ENCODE results near the gene MRE11.
"Not testable (repeated sequence)": the region's sequence is repeated elsewhere in the genome, so short reads cannot be mapped to it uniquely, and the experiment has no call there.

The MRE11 gene

GRCh38 chr11:94376841-94377240 is 116.8 kb downstream of the MRE11 start:
- no peak overlapping the region for H3K27ac ChIP-seq
- TF ChIP-seq, protein P1, sequence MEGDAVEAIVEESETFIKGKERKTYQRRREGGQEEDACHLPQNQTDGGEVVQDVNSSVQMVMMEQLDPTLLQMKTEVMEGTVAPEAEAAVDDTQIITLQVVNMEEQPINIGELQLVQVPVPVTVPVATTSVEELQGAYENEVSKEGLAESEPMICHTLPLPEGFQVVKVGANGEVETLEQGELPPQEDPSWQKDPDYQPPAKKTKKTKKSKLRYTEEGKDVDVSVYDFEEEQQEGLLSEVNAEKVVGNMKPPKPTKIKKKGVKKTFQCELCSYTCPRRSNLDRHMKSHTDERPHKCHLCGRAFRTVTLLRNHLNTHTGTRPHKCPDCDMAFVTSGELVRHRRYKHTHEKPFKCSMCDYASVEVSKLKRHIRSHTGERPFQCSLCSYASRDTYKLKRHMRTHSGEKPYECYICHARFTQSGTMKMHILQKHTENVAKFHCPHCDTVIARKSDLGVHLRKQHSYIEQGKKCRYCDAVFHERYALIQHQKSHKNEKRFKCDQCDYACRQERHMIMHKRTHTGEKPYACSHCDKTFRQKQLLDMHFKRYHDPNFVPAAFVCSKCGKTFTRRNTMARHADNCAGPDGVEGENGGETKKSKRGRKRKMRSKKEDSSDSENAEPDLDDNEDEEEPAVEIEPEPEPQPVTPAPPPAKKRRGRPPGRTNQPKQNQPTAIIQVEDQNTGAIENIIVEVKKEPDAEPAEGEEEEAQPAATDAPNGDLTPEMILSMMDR (IDR thresholded peaks at IDR 0.05; ENCODE audit: low read depth, low read length) = no peak
- no peaks in the 10 kb centered on the region for H3K27me3 ChIP-seq (ENCODE audit: insufficient read depth, low read depth, severe bottlenecking)
- H3K36me3 ChIP-seq = no peaks in the 10 kb centered on the region
- DNase-seq = no peak
- H3K9me3 ChIP-seq (ENCODE audit: severe bottlenecking) = no peaks in the 10 kb centered on the region
- H3K4me3 ChIP-seq (ENCODE audit: low read depth, low read length) = no peak overlapping the region

DNA sequence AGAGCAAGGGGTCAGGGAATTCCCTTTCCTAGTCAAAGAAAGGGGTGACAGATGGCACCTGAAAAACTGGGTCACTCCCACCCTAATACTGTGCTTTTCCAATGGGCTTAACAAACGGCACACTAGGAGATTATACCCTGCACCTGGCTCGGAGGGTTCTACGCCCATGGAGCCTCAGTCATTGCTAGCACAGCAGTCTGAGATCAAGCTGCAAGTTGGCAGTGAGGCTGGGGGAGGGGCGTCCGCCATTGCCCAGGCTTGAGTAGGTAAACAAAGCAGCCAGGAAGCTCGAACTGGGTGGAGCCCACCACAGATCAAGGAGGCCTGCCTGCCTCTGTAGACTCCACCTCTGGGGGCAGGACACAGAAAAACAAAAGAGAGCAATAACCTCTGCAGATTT is 123.1 kb downstream of the MRE11 start:
- not testable (repeated sequence) for H3K27ac ChIP-seq; H3K27me3 ChIP-seq (ENCODE audit: insufficient read depth, low read depth, severe bottlenecking); H3K4me3 ChIP-seq (ENCODE audit: low read depth, low read length); H3K9me3 ChIP-seq (ENCODE audit: severe bottlenecking); H3K36me3 ChIP-seq
- peak; percentile 59 for DNase-seq
